Osteoblast (primary cell): Measurements from ENCODE around the gene CBX8. TPM values are rescaled to one million over a fixed set of nuclear protein-coding genes. Genes with fewer than 3 reads are reported as not detected.
A peak's percentile ranks its signal among the peaks of the same experiment; 100 is the strongest.

Source experiments
- DNase-seq: peaks from one replicate; pipeline ENCODE4 v3.0.0; 2011; ENCODE audit warnings: low spot score, mixed read lengths; ENCODE audit not compliant: insufficient read length; ENCODE audit errors: missing footprints
- H2AFZ ChIP-seq: 2 replicates; pipeline ENCODE4 v1.6.0; 2011; ENCODE audit warnings: mild to moderate bottlenecking, low read length
- H3K27ac ChIP-seq: 2 replicates; pipeline ENCODE4 v1.5.1; 2011; ENCODE audit warnings: mild to moderate bottlenecking, low read depth, low read length, moderate library complexity
- H3K27me3 ChIP-seq: 2 replicates; pipeline ENCODE4 v1.6.0; 2012; ENCODE audit warnings: mild to moderate bottlenecking, control low read depth, inconsistent platforms, low read length, moderate library complexity; ENCODE audit not compliant: insufficient read depth
- H3K36me3 ChIP-seq: 2 replicates; pipeline ENCODE4 v1.5.1; 2011; ENCODE audit warnings: mild to moderate bottlenecking, low read length, control low read depth, moderate library complexity; ENCODE audit not compliant: insufficient read depth
- H3K4me1 ChIP-seq: 2 replicates; pipeline ENCODE4 v1.5.1; 2011; ENCODE audit warnings: mild to moderate bottlenecking, low read length, control low read depth, moderate library complexity; ENCODE audit not compliant: insufficient read depth
- H3K4me2 ChIP-seq: 2 replicates; pipeline ENCODE4 v1.6.0; 2011; ENCODE audit warnings: mild to moderate bottlenecking, low read length; ENCODE audit not compliant: insufficient read depth
- H3K4me3 ChIP-seq: fragments of 200-600 bp; sonication (generic); 3 replicates; pipeline ENCODE4 v1.5.1; 2012; ENCODE audit warnings: mild to moderate bottlenecking, low read length, inconsistent platforms; ENCODE audit not compliant: insufficient read depth
- H3K79me2 ChIP-seq: 2 replicates; pipeline ENCODE4 v1.6.0; 2012; ENCODE audit warnings: mild to moderate bottlenecking, low read length, control low read depth, inconsistent platforms; ENCODE audit not compliant: insufficient read depth
- H3K9me3 ChIP-seq: 2 replicates; pipeline ENCODE4 v1.5.1; 2011; ENCODE audit warnings: low read depth, low read length, control low read depth
- H4K20me1 ChIP-seq: 2 replicates; pipeline ENCODE4 v1.6.0; 2012; ENCODE audit warnings: mild to moderate bottlenecking, low read length, control low read depth; ENCODE audit not compliant: insufficient read depth
- CTCF ChIP-seq: IDR thresholded peaks from 2 replicates; pipeline ENCODE4 v1.5.1; 2011; ENCODE audit warnings: mild to moderate bottlenecking, low read depth, low read length, moderate library complexity; ENCODE audit errors: extremely low read depth
- total RNA-seq: library from RNA; depleted of rRNA; stranded (reverse); fragments of >200 nt; gene quantifications from 2 replicates; pipeline ENCODE4 v1.2.3, GENCODE V29; 2012

CBX8 gene
- total RNA-seq, 1 donor = 3.3 TPM

DNA sequence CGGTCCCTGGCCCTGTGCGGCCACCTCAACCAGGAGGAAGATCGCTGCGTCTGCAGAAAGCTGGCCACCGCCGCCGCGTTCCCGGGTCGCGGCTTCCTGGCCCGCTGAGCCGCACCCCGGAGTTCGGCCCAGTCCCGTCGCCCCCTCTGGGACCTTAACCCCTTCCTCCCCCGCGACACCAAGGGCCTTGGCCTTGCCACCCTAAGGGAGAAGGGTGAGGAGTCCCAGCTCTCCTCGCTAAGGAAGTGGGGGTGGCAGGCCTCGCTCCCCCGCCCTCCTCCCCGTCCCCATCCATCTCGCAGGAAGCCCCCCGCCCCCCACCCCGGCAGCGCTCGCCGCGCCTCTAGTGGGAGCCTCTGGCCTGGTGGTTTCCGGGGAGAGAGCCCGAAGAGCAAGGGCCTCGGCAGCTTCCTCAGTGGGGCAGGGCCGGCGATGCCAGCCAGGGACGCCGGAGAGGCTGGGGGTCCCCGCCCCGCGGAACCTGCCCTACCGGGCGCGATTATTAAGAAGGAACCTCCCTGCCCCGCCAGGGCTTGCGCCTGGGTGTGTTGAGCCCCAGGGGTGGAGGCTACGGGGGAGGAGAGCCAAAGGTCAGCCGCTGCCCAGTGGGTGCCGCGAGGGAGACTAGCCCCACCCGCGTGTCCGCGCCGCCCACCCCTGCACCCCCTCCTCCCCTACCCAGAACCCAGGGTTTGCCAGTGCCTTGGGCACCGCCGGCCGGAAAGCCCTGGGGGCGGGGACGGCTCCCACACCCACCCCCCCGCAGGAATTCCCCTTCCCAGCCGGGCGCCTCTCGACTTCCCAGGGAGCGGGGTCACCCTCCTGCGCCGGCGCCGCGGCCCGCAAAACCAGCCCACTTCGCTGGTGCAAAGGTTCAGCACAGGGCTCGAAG is 35.6 kb upstream of the CBX8 start:
- peak overlapping the region; percentile 68 for H3K4me2 ChIP-seq
- no peak overlapping the region for H2AFZ ChIP-seq
- peaks cover 20% of the 10 kb centered on the region for H3K4me1 ChIP-seq
- DNase-seq = peak; percentile 96
- H3K79me2 ChIP-seq = peaks cover 21% of the 10 kb centered on the region
- H3K36me3 ChIP-seq = peaks cover 14% of the 10 kb centered on the region
- H3K27ac ChIP-seq = no peak overlapping the region
- TF ChIP-seq CTCF = no peak
- no peaks in the 10 kb centered on the region for H3K27me3 ChIP-seq
- no peaks in the 10 kb centered on the region for H3K9me3 ChIP-seq
- H3K4me3 ChIP-seq = peak overlapping the region; percentile 63
- H4K20me1 ChIP-seq = peaks cover 23% of the 10 kb centered on the region

GRCh38 chr17:79831265-79832217 is 34.7 kb upstream of the CBX8 start:
- Histone ChIP-seq H3K79me2 (peaks cover 12% of the 10 kb centered on the region), H3K4me1 (peaks cover 11% of the 10 kb centered on the region), H3K36me3 (peaks cover 14% of the 10 kb centered on the region), H3K9me3 (no peaks in the 10 kb centered on the region), H2AFZ (no peak overlapping the region), H3K4me3 (peak overlapping the region; percentile 63), H4K20me1 (peaks cover 13% of the 10 kb centered on the region), H3K27ac (no peak overlapping the region), H3K27me3 (no peaks in the 10 kb centered on the region), H3K4me2 (peak overlapping the region; percentile 68)
- no peak for TF ChIP-seq CTCF
- peak; percentile 97 for DNase-seq

DNA sequence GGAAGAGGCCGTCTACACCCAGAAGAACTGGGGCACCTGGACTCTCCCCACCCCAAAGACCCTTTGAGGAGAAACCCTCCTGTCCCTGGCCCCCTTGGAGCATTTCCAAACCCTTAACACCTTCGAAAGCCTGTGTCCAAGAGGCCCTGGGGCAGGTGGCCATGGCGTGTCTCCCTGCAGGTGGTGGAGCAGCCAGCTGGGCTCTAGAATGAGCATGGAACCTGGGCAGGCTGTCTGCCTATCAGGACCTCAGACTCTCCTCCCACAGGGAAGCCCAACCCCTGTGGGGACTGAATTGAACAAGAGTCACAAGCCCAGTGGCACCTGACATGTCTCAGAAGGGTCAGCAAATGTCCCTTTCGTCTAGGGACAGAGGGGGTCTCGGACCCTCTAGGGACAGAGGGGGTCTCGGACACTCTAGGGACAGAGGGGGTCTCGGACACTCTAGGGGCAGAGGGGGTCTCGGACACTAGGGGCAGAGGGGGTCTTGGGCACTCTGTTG is 33.9 kb upstream of the CBX8 start:
- no peak for TF ChIP-seq CTCF
- Histone ChIP-seq H3K27me3 (no peaks in the 10 kb centered on the region), H2AFZ (no peak overlapping the region), H3K79me2 (peaks cover 5% of the 10 kb centered on the region), H3K4me2 (no peak overlapping the region), H3K4me1 (peaks cover 6% of the 10 kb centered on the region), H3K27ac (no peak overlapping the region), H3K4me3 (no peak overlapping the region), H3K9me3 (no peaks in the 10 kb centered on the region), H3K36me3 (peaks cover 14% of the 10 kb centered on the region), H4K20me1 (peaks cover 6% of the 10 kb centered on the region)
- peak; percentile 91 for DNase-seq
